Tibial artery (tissue), 4 donors: ENCODE measurements around the gene TMED10.

Source experiments
- DNase-seq, 2 donors: peaks; one replicate each; pipeline ENCODE4 v3.0.0-alpha.2; 2019
- H3K27ac ChIP-seq, 2 donors: fragments of 200-600 bp; sonication (generic) in 1 of 2; 1 replicate in 1 of 2; 2 replicates in 1 of 2; pipeline ENCODE4 v1.5.1; 2018 to 2019; ENCODE audit warnings: mild to moderate bottlenecking in 1 of 2
- H3K27me3 ChIP-seq, 2 donors: fragments of 200-600 bp; sonication (generic) in 1 of 2; one replicate each; pipeline versions ENCODE4 v1.5.1 to v1.6.0; 2016 to 2019
- H3K36me3 ChIP-seq, 3 donors: fragments of 200-600 bp; sonication (generic) in 2 of 3; one replicate each; pipeline ENCODE4 v1.5.1; 2016 to 2019; ENCODE audit warnings: mild to moderate bottlenecking in 2 of 3
- H3K4me1 ChIP-seq, 4 donors: fragments of 200-600 bp; sonication (generic) in 2 of 4; 1 replicate in 3 of 4; 2 replicates in 1 of 4; pipeline ENCODE4 v1.5.1; 2016 to 2019
- H3K4me3 ChIP-seq, 2 donors: fragments of 200-600 bp; sonication (generic) in 1 of 2; 1 replicate in 1 of 2; 2 replicates in 1 of 2; pipeline ENCODE4 v1.5.1; 2018 to 2019; ENCODE audit warnings: mild to moderate bottlenecking in 2 of 2
- H3K9me3 ChIP-seq, 3 donors: fragments of 200-600 bp; sonication (generic) in 1 of 3; one replicate each; pipeline ENCODE4 v1.5.1; 2016 to 2019
- intact Hi-C: fragments of 100-400 bp; cut with DNase I; formaldehyde crosslinking; loops from one replicate; pipeline ENCODE4 v1.15.0; 2023; ENCODE audit warnings: low total_unique reads
- TF ChIP-seq, protein P1 (sequence below), 2 experiments: fragments of 200-600 bp in 1 of 2; fragments of 450-650 bp in 1 of 2; IDR thresholded peaks; one replicate each; pipeline ENCODE4 v1.5.1; 2017 to 2019; ENCODE audit warnings: antibody characterized with exemption in 2 of 2, mild to moderate bottlenecking in 1 of 2, moderate library complexity in 1 of 2

TMED10 gene

DNA sequence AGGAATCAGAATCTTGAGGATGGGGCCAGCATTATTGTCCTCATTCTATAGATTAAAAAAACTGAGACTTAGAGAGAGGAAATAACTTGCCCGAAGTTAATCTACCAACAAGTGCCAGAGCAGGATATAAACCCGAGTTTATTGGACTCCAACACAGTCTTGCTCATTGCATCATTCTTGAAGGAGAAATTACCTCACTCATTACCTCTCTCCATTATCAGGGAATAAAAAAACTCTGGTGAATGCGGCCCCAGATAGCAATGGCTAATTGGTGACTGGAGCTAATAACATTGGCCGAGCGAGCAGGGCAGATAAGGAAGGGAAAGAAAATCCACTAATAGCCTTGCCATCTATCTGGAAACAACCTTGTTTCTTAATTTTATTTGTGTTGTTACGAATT lies 24.7 kb upstream of the TMED10 start:
- intact Hi-C loops = no loop called here
- H3K36me3 ChIP-seq = no peaks in the 10 kb centered on the region
- no peak overlapping the region for H3K4me3 ChIP-seq
- TF ChIP-seq, protein P1, sequence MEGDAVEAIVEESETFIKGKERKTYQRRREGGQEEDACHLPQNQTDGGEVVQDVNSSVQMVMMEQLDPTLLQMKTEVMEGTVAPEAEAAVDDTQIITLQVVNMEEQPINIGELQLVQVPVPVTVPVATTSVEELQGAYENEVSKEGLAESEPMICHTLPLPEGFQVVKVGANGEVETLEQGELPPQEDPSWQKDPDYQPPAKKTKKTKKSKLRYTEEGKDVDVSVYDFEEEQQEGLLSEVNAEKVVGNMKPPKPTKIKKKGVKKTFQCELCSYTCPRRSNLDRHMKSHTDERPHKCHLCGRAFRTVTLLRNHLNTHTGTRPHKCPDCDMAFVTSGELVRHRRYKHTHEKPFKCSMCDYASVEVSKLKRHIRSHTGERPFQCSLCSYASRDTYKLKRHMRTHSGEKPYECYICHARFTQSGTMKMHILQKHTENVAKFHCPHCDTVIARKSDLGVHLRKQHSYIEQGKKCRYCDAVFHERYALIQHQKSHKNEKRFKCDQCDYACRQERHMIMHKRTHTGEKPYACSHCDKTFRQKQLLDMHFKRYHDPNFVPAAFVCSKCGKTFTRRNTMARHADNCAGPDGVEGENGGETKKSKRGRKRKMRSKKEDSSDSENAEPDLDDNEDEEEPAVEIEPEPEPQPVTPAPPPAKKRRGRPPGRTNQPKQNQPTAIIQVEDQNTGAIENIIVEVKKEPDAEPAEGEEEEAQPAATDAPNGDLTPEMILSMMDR (IDR thresholded peaks at IDR 0.05) = no peak
- H3K9me3 ChIP-seq = no peaks in the 10 kb centered on the region
- no peak for DNase-seq
- H3K27ac ChIP-seq = no peak overlapping the region
- peaks cover 0 to 16% (median 12%) of the 10 kb centered on the region in 4 donors for H3K4me1 ChIP-seq
- H3K27me3 ChIP-seq = no peaks in the 10 kb centered on the region

DNA sequence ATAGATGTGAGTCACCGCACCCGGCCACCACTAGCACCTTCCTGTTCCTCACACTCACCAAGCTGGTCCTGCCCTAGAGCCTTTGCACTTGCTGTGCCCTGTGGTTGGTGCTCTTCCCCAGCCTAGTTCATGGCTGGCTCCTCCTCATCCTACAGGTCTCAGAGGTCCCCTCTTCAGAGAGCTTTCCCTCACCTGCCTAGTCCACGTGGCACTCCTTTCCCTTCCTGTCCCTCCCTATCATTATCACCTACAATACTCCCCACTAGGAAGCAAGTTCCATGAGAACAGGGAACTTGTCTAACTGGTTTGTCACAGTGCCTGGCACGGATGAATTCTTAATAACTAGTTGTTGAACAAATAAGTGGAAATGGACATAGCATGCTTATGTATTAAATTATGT lies 24.0 kb upstream of the TMED10 start:
- H3K4me3 ChIP-seq = no peak overlapping the region
- no peak for DNase-seq
- intact Hi-C loops = no loop called here
- TF ChIP-seq, protein P1 (IDR thresholded peaks at IDR 0.05) = no peak
- H3K27ac ChIP-seq = no peak overlapping the region
- H3K36me3 ChIP-seq = no peaks in the 10 kb centered on the region
- no peaks in the 10 kb centered on the region for H3K9me3 ChIP-seq
- H3K27me3 ChIP-seq = no peaks in the 10 kb centered on the region
- peaks cover 0 to 16% (median 12%) of the 10 kb centered on the region in 4 donors for H3K4me1 ChIP-seq

DNA sequence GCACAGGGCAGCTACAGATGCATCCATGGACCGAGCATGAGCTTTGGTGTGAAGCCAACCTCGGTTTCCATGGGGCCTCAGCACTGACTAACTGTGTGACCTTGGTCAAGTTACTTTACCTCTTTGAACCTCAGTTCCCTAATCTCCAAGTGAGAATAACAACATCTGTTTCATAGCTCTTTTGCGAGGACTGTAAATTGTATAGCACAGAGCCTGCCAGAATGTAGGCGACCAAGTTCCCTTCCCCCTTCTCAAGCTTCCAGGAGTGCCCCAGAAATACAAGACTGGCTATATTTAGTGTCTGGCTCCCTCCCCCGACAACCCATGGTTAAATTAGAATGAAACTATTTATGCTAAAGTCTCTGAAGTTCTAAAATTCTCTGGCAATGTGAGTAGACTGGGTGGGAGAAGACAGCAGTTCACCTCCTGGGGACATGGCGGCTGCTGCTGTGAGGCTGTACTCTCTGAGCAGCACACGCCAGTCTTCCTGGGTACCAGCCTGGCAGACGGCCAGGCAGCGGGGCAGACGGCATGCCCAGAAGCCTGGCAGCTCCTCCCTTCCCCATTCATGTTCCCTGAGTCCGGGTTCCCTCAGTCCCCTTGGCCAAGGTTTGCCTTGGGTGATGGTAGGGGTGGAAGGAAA lies 22.0 kb upstream of the TMED10 start:
- H3K4me3 ChIP-seq = no peak overlapping the region
- H3K9me3 ChIP-seq = no peaks in the 10 kb centered on the region
- peaks cover 0 to 16% (median 12%) of the 10 kb centered on the region in 4 donors for H3K4me1 ChIP-seq
- TF ChIP-seq, protein P1 (IDR thresholded peaks at IDR 0.05) = no peak
- H3K27me3 ChIP-seq = no peaks in the 10 kb centered on the region
- no peaks in the 10 kb centered on the region for H3K36me3 ChIP-seq
- DNase-seq = peak in 1 of 2 donors; percentile 77
- intact Hi-C loops = loop anchor here (5.0 kb wide), 1 partner anchor 34 kb away; no protein-coding TSS in a partner anchor
- peak overlapping the region; percentile 21 to 44 for H3K27ac ChIP-seq

DNA sequence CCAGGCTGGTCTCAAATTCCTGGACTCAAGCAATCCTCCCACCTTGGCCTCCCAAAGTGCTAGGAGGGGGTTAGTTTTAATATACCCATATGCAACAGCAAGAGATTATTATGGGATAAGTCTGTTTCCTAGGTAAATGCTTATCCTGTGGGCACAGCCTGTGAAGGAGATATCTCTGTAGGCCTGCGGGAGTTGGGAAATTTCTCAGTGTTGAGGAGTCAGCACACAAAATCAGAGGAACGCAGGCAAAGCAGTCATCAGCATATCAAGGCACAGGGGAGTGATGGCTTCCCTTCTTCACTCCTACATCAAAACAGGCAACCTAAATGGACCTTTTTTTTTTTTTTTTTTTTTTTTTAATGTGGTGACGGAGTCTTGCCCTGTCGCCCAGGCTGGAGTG lies 20.9 kb upstream of the TMED10 start:
- Histone ChIP-seq H3K36me3 (no peaks in the 10 kb centered on the region), H3K9me3 (no peaks in the 10 kb centered on the region), H3K4me1 (peaks cover 0 to 16% (median 12%) of the 10 kb centered on the region in 4 donors), H3K4me3 (no peak overlapping the region), H3K27ac (no peak overlapping the region), H3K27me3 (no peaks in the 10 kb centered on the region)
- intact Hi-C loops = loop anchor here (5.0 kb wide), 1 partner anchor 35 kb away; no protein-coding TSS in a partner anchor
- TF ChIP-seq, protein P1 (IDR thresholded peaks at IDR 0.05) = no peak
- DNase-seq = no peak

DNA sequence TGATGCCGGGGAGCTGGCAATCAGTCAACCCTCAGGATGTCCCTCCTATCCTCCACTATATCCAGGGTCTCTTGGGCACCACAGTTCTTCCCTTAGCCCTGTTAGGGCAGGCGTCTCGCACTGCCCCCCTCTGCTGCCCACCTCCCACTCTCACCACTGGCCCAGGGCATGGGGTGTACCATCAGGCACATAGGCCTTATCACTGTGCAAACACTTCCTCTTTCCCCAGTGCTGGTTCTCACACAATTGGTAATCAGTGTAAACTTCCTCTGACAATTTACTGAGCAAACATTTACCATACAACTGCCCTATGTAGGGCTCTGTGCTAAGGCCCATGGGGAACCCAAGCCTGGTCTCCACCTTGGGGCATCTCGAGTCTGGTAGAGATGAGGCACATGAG lies 20.1 kb upstream of the TMED10 start:
- DNase-seq = no peak
- no peaks in the 10 kb centered on the region for H3K9me3 ChIP-seq
- H3K4me3 ChIP-seq = no peak overlapping the region
- H3K27me3 ChIP-seq = no peaks in the 10 kb centered on the region
- intact Hi-C loops = loop anchor here (5.0 kb wide), 1 partner anchor 36 kb away; no protein-coding TSS in a partner anchor
- no peak overlapping the region for H3K27ac ChIP-seq
- TF ChIP-seq, protein P1 (IDR thresholded peaks at IDR 0.05) = no peak
- H3K4me1 ChIP-seq = peaks cover 0 to 16% (median 12%) of the 10 kb centered on the region in 4 donors
- no peaks in the 10 kb centered on the region for H3K36me3 ChIP-seq
